B cell (primary cell): Measurements from ENCODE around the gene EMID1. TPM values are rescaled to one million over a fixed set of nuclear protein-coding genes. Genes with fewer than 3 reads are reported as not detected.

ENCODE experiments used
- ATAC-seq: fragments of 200-7000 bp; cut with Tn5 transposase; one replicate; pipeline ENCODE4 v1.10.0; 2021; ENCODE audit warnings: low read depth, mild to moderate bottlenecking, moderate number of reproducible peaks, moderate library complexity
- CTCF ChIA-PET: fragments of 350-600 bp; sonication (Branson Sonifier 250); formaldehyde crosslinking; loops from one replicate; lab custom pipeline; 2021; ENCODE audit warnings: antibody characterized with exemption, inconsistent platforms; lab: Charles Lee
- POLR2A ChIA-PET: fragments of 350-600 bp; sonication (Branson Sonifier 250); formaldehyde crosslinking; loops from one replicate; lab custom pipeline; 2021; ENCODE audit warnings: antibody characterized with exemption; lab: Charles Lee
- DNase-seq: peaks from one replicate; pipeline ENCODE4 v3.0.0; 2013
- H2AFZ ChIP-seq: 2 replicates; pipeline ENCODE4 v1.6.1; 2012; ENCODE audit warnings: mild to moderate bottlenecking, low read depth, low read length; ENCODE audit not compliant: insufficient read depth, poor library complexity, severe bottlenecking
- H3K27ac ChIP-seq, 2 donors: 1 replicate in 1 of 2; 2 replicates in 1 of 2; pipeline ENCODE4 v1.5.1; 2012 to 2013; ENCODE audit warnings: low read length in 2 of 2, mild to moderate bottlenecking in 2 of 2, moderate library complexity in 1 of 2
- H3K27me3 ChIP-seq, 4 experiments: fragments of 200-600 bp in 1 of 4; sonication (generic) in 1 of 4; replicated peaks in 1 of 4; 1 replicate in 2 of 4; 2 replicates in 2 of 4; pipeline versions ENCODE4 v1.6.1 to v1.7.0; 2013 to 2016; ENCODE audit warnings: low read length in 3 of 4, mild to moderate bottlenecking in 2 of 4, mixed read lengths in 1 of 4, moderate library complexity in 1 of 4; ENCODE audit not compliant: insufficient read depth in 4 of 4, control insufficient read depth in 3 of 4; ENCODE audit errors: control extremely low read depth in 1 of 4
- H3K36me3 ChIP-seq, 2 experiments: replicated peaks in 1 of 2; 1 replicate in 1 of 2; 2 replicates in 1 of 2; pipeline versions ENCODE4 v1.6.1 to v1.7.1; 2013; ENCODE audit warnings: low read length in 1 of 2; ENCODE audit not compliant: insufficient read depth in 2 of 2, control insufficient read depth in 1 of 2; ENCODE audit errors: control extremely low read depth in 1 of 2, extremely low read depth in 1 of 2
- H3K4me1 ChIP-seq, 2 donors: fragments of 200-600 bp in 1 of 2; sonication (generic) in 1 of 2; 1 replicate in 1 of 2; 2 replicates in 1 of 2; pipeline versions ENCODE4 v1.5.1 to v1.6.1; 2013 to 2017; ENCODE audit warnings: low read length in 2 of 2; ENCODE audit not compliant: control insufficient read depth in 2 of 2, insufficient read depth in 2 of 2
- H3K4me2 ChIP-seq: replicated peaks from 2 replicates; pipeline ENCODE3; 2012; ENCODE audit warnings: mild to moderate bottlenecking, low read depth, low read length; ENCODE audit not compliant: poor library complexity, severe bottlenecking
- H3K4me3 ChIP-seq, 5 experiments: fragments of 200-600 bp in 1 of 5; sonication (generic) in 1 of 5; 1 replicate in 3 of 5; 2 replicates in 2 of 5; pipeline versions ENCODE4 v1.5.1 to v1.7.0; 2011 to 2016; ENCODE audit warnings: low read length in 4 of 5, mild to moderate bottlenecking in 4 of 5, low read depth in 2 of 5, control low read depth in 1 of 5, moderate library complexity in 1 of 5; ENCODE audit not compliant: insufficient read depth in 1 of 5; ENCODE audit errors: control extremely low read depth in 1 of 5, extremely low read depth in 1 of 5
- H3K79me2 ChIP-seq: fragments of 200-600 bp; sonication (generic); one replicate; pipeline ENCODE4 v1.6.0; 2016; ENCODE audit warnings: low read length; ENCODE audit not compliant: control insufficient read depth, insufficient read depth
- H3K9ac ChIP-seq: fragments of 200-600 bp; sonication (generic); 2 replicates; pipeline ENCODE4 v1.6.1; 2017; ENCODE audit warnings: mild to moderate bottlenecking, low read length, moderate library complexity
- H3K9me3 ChIP-seq, 3 donors: one replicate each; pipeline versions ENCODE4 v1.6.1 to v1.7.1; 2013; ENCODE audit warnings: low read length in 2 of 3; ENCODE audit not compliant: control insufficient read depth in 2 of 3, insufficient read depth in 1 of 3; ENCODE audit errors: control extremely low read depth in 1 of 3
- H4K20me1 ChIP-seq: 2 replicates; pipeline ENCODE4 v1.6.0; 2012; ENCODE audit warnings: mild to moderate bottlenecking, low read length; ENCODE audit not compliant: insufficient read depth, control insufficient read depth, poor library complexity, severe bottlenecking
- H3K27ac Mint-ChIP-seq: one replicate; pipeline ENCODE4 v1.8.0; 2021; ENCODE audit warnings: mixed read lengths
- H3K27me3 Mint-ChIP-seq: one replicate; pipeline ENCODE4 v1.8.0; 2021; ENCODE audit warnings: mixed read lengths
- H3K4me1 Mint-ChIP-seq: one replicate; pipeline ENCODE4 v1.8.0; 2021; ENCODE audit warnings: mixed read lengths
- H3K4me3 Mint-ChIP-seq: one replicate; pipeline ENCODE4 v1.8.0; 2021; ENCODE audit warnings: mixed read lengths
- H3K9me3 Mint-ChIP-seq: one replicate; pipeline ENCODE4 v1.8.0; 2022; ENCODE audit warnings: mixed read lengths; ENCODE audit not compliant: insufficient read depth
- CTCF ChIP-seq: fragments of 200-600 bp; IDR thresholded peaks from one replicate; pipeline ENCODE4 v1.8.0; 2022; ENCODE audit warnings: antibody characterized with exemption, mild to moderate bottlenecking
- EZH2 ChIP-seq: IDR thresholded peaks from 2 replicates; pipeline ENCODE4 v1.6.1; 2012; ENCODE audit warnings: borderline replicate concordance, low read depth, mild to moderate bottlenecking, moderate library complexity, low read length; ENCODE audit not compliant: insufficient read depth, poor library complexity, severe bottlenecking
- WGBS: methylation state at CpG from one replicate; pipeline ENCODE4 v1.1.5; 2013; ENCODE audit warnings: missing lambda C conversion rate; ENCODE audit not compliant: insufficient coverage; 5-methylcytosine and 5-hydroxymethylcytosine counted together
- intact Hi-C: fragments of 100-400 bp; cut with micrococcal nuclease; formaldehyde crosslinking; loops from one replicate; pipeline ENCODE4 v1.10.0; 2022
- polyA plus RNA-seq: library from polyadenylated mRNA; depleted of rRNA; stranded (reverse); fragments of >200 nt; gene quantifications from 2 replicates; pipeline ENCODE4 v1.2.3, GENCODE V29; 2012
- total RNA-seq, 2 donors: library from RNA; stranded (reverse); fragments of 120-200 nt in 1 of 2; gene quantifications; 1 replicate in 1 of 2; 2 replicates in 1 of 2; pipeline versions ENCODE4 v1.2.3 to v1.2.4, GENCODE V29; 2013 to 2022

Gene EMID1
- total and polyA plus RNA-seq, 2 donors (not counting 1 experiment from before 2014, with no cell fraction given) = not detected

GRCh38 chr22:29224859-29225410 is 19.2 kb downstream of the EMID1 start:
- no peaks in the 10 kb centered on the region for H3K9me3 ChIP-seq
- DNase-seq = no peak
- 97% methylated on average over 6 of the region's 7 CpGs for WGBS
- H3K27me3 Mint-ChIP-seq = peaks cover 19% of the 10 kb centered on the region
- H3K4me2 ChIP-seq = no peak overlapping the region
- no peaks in the 10 kb centered on the region for H3K79me2 ChIP-seq
- ChIA-PET CTCF (interaction anchor here (1.0 kb wide), 1 partner anchor 20 kb away, joined by 3 read pairs; no protein-coding TSS in a partner anchor), POLR2A (no interaction called here)
- peaks cover 0 to 11% (median 0%) of the 10 kb centered on the region in 4 experiments for H3K27me3 ChIP-seq
- H3K4me3 ChIP-seq = no peak overlapping the region
- H3K9me3 Mint-ChIP-seq = no peaks in the 10 kb centered on the region
- H3K4me1 Mint-ChIP-seq = no peaks in the 10 kb centered on the region
- intact Hi-C loops = no loop called here
- H3K27ac Mint-ChIP-seq = no peak overlapping the region
- H2AFZ ChIP-seq = no peak overlapping the region
- no peak overlapping the region for H3K27ac ChIP-seq
- no peak for ATAC-seq
- H3K36me3 ChIP-seq = no peaks in the 10 kb centered on the region
- no peaks in the 10 kb centered on the region for H3K4me1 ChIP-seq
- no peaks in the 10 kb centered on the region for H4K20me1 ChIP-seq
- no peak overlapping the region for H3K4me3 Mint-ChIP-seq
- no peak overlapping the region for H3K9ac ChIP-seq
- TF ChIP-seq CTCF (no peak), EZH2 (no peak)

DNA sequence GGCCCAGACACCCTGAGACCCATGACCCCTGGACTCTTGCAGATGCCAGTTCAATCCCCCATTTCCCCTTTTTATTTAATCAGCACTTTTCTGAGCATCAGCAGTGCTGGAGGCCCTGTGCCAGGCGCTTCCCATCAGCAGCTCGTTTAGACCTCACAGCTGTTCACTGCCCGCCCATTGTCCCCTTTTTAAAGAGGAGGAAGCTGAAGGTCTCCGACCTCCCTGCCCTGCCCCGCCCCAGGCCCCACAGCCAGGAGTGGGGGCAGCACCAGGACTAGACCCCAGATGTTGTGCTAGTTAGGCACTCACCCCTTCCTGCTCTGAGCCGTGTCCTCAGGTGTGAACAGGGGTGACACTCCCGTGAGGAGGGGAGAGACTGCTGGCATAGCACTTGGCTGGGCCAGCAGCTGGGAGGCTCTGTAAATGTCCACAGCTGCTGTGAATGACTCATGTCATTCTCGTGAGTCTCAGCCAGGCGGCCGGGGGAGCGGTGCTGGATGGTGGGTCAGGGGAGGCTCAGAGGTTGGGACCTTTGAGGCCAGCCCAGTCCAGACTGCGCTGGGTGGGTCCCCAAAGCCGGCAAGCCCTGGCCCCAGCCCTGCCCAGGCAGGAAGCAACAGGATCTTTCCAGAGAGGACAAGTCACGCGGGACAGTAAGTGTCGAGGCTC is 19.9 kb downstream of the EMID1 start:
- Histone ChIP-seq H3K4me3 (no peak overlapping the region), H3K36me3 (no peaks in the 10 kb centered on the region), H3K9me3 (no peaks in the 10 kb centered on the region), H2AFZ (no peak overlapping the region), H3K79me2 (no peaks in the 10 kb centered on the region), H3K27ac (no peak overlapping the region), H3K4me1 (no peaks in the 10 kb centered on the region), H3K4me2 (no peak overlapping the region), H3K27me3 (peaks cover 0 to 11% (median 0%) of the 10 kb centered on the region in 4 experiments), H3K9ac (no peak overlapping the region), H4K20me1 (no peaks in the 10 kb centered on the region)
- Mint-ChIP-seq H3K27me3 (peaks cover 13% of the 10 kb centered on the region), H3K27ac (no peak overlapping the region), H3K4me1 (no peaks in the 10 kb centered on the region), H3K4me3 (no peak overlapping the region), H3K9me3 (no peaks in the 10 kb centered on the region)
- CTCF ChIA-PET = interaction anchor here (1.0 to 1.1 kb wide), 2 partner anchors 19 to 22 kb away, joined by 3 read pairs; no protein-coding TSS in a partner anchor
- TF ChIP-seq EZH2 = no peak
- TF ChIP-seq CTCF = no peak
- ATAC-seq (no peak), DNase-seq (no peak)
- POLR2A ChIA-PET = no interaction called here
- WGBS = 76% methylated on average over 16 of the region's 16 CpGs
- intact Hi-C loops = no loop called here
